ENCODE results near the gene S1PR5. TPM values are rescaled to one million over a fixed set of nuclear protein-coding genes. Genes with fewer than 3 reads are reported as not detected.

Gene S1PR5
- total and polyA plus RNA-seq, 2 of the 8 experiments (the other 6 are each of a cell fraction or from before 2014, with no cell fraction given): 2.4 to 8.6 TPM

- TF ChIP-seq SIRT6 (IDR thresholded peaks at IDR 0.05; ENCODE audit: low read length): no peak
- TF ChIP-seq NRF1 (IDR thresholded peaks at IDR 0.05; ENCODE audit: low read depth, low read length): no peak
- TF ChIP-seq TAF1 (IDR thresholded peaks at IDR 0.05; ENCODE audit: low read depth, low read length): no peak
- no peak for TF ChIP-seq BACH1 (IDR thresholded peaks at IDR 0.05; ENCODE audit: low read length)
- no peak for TF ChIP-seq HDAC6 (IDR thresholded peaks at IDR 0.05; ENCODE audit: low read depth, low read length)
These were observed 8.5 kb downstream of the S1PR5 start (continued) for GRCh38 chr19:10508707-10509106.

All from H1 (cell line).